Right lobe of liver (tissue), 6 donors: ENCODE measurements around the gene SLC13A5. TPM values are rescaled to one million over a fixed set of nuclear protein-coding genes. Genes with fewer than 3 reads are reported as not detected.

ENCODE experiments used
- ATAC-seq, 4 donors: fragments of 200-7000 bp; cut with Tn5 transposase; one replicate each; pipeline ENCODE4 v1.9.1; 2020; ENCODE audit warnings: mild to moderate bottlenecking in 4 of 4, moderate library complexity in 4 of 4
- DNase-seq, 3 donors: peaks; one replicate each; pipeline ENCODE4 v3.0.0-alpha.2; 2020
- H3K27ac ChIP-seq, 3 donors: fragments of 200-600 bp; one replicate each; pipeline ENCODE4 v1.8.0; 2022
- H3K27me3 ChIP-seq, 2 donors: fragments of 200-600 bp; one replicate each; pipeline ENCODE4 v1.8.0; 2022
- H3K36me3 ChIP-seq, 4 donors: fragments of 200-600 bp; sonication (generic) in 1 of 4; one replicate each; pipeline versions ENCODE4 v1.5.1 to v1.8.0; 2017 to 2022; ENCODE audit warnings: control low read depth in 1 of 4
- H3K4me1 ChIP-seq, 4 donors: fragments of 200-600 bp; sonication (generic) in 1 of 4; one replicate each; pipeline versions ENCODE4 v1.5.1 to v1.8.0; 2017 to 2022; ENCODE audit warnings: control low read depth in 1 of 4
- H3K4me3 ChIP-seq, 3 donors: fragments of 200-600 bp; one replicate each; pipeline ENCODE4 v1.8.0; 2022
- H3K9me3 ChIP-seq, 4 donors: fragments of 200-600 bp; sonication (generic) in 1 of 4; one replicate each; pipeline versions ENCODE4 v1.5.1 to v1.8.0; 2017 to 2022; ENCODE audit warnings: control low read depth in 1 of 4
- CTCF ChIP-seq, 4 donors: fragments of 200-600 bp in 3 of 4; fragments of 450-650 bp in 1 of 4; IDR thresholded peaks; one replicate each; pipeline versions ENCODE4 v1.5.1 to v1.8.0; 2016 to 2022; ENCODE audit warnings: antibody characterized with exemption in 4 of 4, mild to moderate bottlenecking in 2 of 4
- POLR2A ChIP-seq: fragments of 450-650 bp; IDR thresholded peaks from one replicate; pipeline ENCODE4 v1.6.1; 2017; ENCODE audit warnings: antibody characterized with exemption, mild to moderate bottlenecking
- WGBS: methylation state at CpG from one replicate; pipeline ENCODE4 v1.1.6; 2018; ENCODE audit warnings: low coverage, low lambda C conversion rate; ENCODE audit not compliant: insufficient coverage; ENCODE audit errors: missing lambda C conversion rate; 5-methylcytosine and 5-hydroxymethylcytosine counted together
- intact Hi-C, 2 donors: fragments of 100-400 bp; cut with DNase I; formaldehyde crosslinking; loops; one replicate each; pipeline versions ENCODE4 v1.11.2 to v1.14.1; 2022
- long read RNA-seq: library from polyadenylated mRNA; unstranded; transcript quantifications from one replicate; pipeline ENCODE4 v2.0.0, GENCODE V29; 2019
- total RNA-seq, 6 experiments: library from RNA; depleted of rRNA in 2 of 6; stranded (reverse); fragments of >200 nt in 2 of 6; fragmentation: NEBNext Ultra II Directional in 3 of 6; extraction: Animal tissue kit (Norgen Biotek cat#: 25700) in 3 of 6; gene quantifications; one replicate each; pipeline versions ENCODE4 v1.1.0 to v1.2.4, GENCODE V29; 2016 to 2023
- donor health status: DM: no; HTN: yes; CAD: no.
- donor health status: DM: no; HTN: no; CAD: no.
- donor health status: DM: no; HTN: no; CAD: no.
- donor health status: DM: no; HTN: yes; CAD: no.
- donor health status: DM: no; HTN: yes; CAD: no.

Gene SLC13A5
- 100 to 1,000 TPM; 142 to 383 (median 264) TPM for total RNA-seq
- long read RNA-seq, full-length matches to known transcripts: 52 of 101 reads
- long read RNA-seq, partial matches to known transcripts: 37 of 101 reads
- long read RNA-seq, other reads (novel, unspliced or antisense): 12 of 101 reads

DNA sequence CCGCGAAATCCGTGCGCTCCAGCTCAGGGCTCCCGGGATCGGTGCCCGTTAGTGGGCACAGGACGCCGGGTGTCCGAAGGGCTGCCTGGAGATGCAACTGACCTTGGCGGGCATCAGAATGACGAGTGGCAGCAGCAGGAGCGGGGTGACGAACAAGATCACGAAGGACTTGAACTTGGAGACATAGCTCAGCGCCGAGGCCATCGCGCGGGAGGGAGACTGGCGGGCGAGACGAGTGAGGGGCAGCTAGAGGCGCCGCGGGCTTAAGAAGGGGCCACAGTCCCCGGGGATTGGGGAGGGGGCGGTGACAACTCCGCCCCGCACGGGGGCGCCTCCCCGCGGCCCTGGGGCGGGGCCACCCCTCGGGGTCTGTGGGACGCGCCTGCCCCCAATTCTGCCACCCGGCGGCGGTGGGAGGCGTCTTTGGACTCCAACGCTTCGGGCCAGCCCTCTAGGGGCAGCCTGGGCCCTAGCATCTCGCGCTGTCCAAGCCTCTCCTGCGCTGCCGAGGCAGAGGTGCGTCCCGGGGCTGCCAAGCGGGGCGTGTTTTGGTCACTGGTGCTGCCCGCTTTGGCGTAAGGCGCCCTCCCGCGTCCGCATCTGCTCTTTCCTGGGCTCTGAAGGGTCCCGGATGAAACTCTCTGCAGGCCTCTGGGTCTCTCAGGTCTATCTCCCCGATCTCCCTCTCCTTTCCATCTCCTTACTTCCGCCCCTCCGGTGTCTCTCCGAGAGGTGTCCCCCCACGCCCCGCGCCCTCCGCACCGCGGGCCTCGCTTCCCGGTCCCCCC lies at the start of gene SLC13A5:
TSS of gene SLC13A5 (minus strand) at position 240 of the 788 bp plus-strand sequence. CDS start at position 204, 36 bp downstream.
- Histone ChIP-seq H3K4me1 (peaks cover 0 to 28% (median 2%) of the 10 kb centered on the region in 4 donors), H3K9me3 (peaks cover 0 to 3% (median 0%) of the 10 kb centered on the region in 4 donors), H3K27me3 (no peaks in the 10 kb centered on the region), H3K36me3 (no peaks in the 10 kb centered on the region), H3K4me3 (peak within 1 kb of the TSS; percentile 58 to 88 (median 78)), H3K27ac (peak within 1 kb of the TSS; percentile 93 to 97 (median 95))
- ATAC-seq (peak; percentile 69 to 90 (median 75)), DNase-seq (peak; percentile 93 to 97 (median 96))
- intact Hi-C loops: no loop called here
- TF ChIP-seq POLR2A (peak; percentile 82), CTCF (IDR thresholded peaks at IDR 0.05) (peak; percentile 63 to 82 (median 76))
- 5% methylated on average over 19 of the region's 71 CpGs for WGBS

DNA sequence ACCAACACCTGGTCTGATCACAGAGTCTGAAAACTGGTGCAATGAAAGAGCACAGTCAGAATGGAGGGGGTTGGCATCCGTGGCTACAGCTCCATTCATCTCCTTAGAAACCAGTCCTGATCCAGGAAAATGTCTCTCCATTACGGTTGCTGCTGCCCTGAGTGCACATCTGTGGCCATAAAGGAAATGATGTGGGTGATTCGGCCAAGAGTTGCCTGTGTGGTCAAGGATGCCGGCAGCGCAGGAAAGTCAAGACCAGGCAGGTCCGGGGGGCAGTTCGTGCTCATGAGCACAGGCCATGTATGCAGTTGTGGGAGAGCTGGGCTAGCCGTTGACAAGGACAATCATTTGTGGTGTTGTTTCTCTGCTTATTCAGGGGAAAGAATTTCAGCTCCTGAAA lies 48.6 kb upstream of the SLC13A5 start:
- DNase-seq (no peak), ATAC-seq (no peak)
- Histone ChIP-seq H3K36me3 (peaks cover 0 to 68% (median 41%) of the 10 kb centered on the region in 4 donors), H3K9me3 (no peaks in the 10 kb centered on the region), H3K27ac (no peak overlapping the region), H3K27me3 (no peaks in the 10 kb centered on the region), H3K4me3 (no peak overlapping the region), H3K4me1 (peaks cover 0 to 12% (median 5%) of the 10 kb centered on the region in 4 donors)
- intact Hi-C loops: no loop called here
- TF ChIP-seq CTCF (IDR thresholded peaks at IDR 0.05) (no peak), POLR2A (no peak)
- WGBS: 88% methylated on average over 5 of the region's 8 CpGs

- WGBS: 78% methylated on average over 2 of the region's 2 CpGs
- H3K9me3 ChIP-seq: no peaks in the 10 kb centered on the region
Measured at GRCh38 chr17:6757747-6758146, 44.6 kb upstream of the SLC13A5 start.

DNA sequence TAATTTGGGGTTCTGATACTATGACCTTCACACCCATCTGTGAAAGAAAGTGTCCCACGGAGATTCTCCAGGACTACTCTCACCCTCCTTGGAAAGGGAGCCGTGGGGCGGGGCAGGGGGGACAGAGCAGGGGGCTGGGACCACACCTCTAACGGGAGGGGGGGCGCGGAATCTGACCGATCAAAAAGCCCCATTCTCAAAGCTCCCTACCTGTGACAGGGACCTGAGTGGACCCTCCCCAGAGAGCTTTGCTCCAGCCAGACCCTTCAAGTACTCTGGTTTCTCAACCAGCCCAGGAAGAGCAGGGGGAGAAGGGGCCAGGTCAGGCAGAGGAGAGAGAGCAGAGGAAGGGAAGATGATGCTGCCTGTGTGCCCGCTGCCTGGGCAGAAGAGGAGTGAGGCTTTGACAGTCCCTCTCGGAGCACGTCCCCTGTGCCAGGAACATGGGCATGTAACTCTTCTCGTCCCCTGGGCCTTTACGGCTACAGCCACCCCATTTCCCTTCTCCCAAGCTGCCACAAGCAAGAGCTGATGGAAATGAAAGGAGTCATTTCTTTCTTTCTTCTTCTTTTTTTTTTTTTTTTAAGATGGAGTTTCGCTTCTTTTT lies 43.4 kb upstream of the SLC13A5 start:
- H3K9me3 ChIP-seq: no peaks in the 10 kb centered on the region
- H3K27me3 ChIP-seq: no peaks in the 10 kb centered on the region
- DNase-seq (no peak), ATAC-seq (peak in 2 of 4 donors; percentile 6 to 7)
- TF ChIP-seq POLR2A: no peak
- TF ChIP-seq CTCF (IDR thresholded peaks at IDR 0.05): no peak
- H3K27ac ChIP-seq: peak overlapping the region; percentile 91 to 97 (median 92)
- intact Hi-C loops: no loop called here
- peaks cover 0 to 45% (median 17%) of the 10 kb centered on the region in 4 donors for H3K4me1 ChIP-seq
- WGBS: 8% methylated on average over 12 of the region's 13 CpGs
- peaks cover 0 to 24% (median 14%) of the 10 kb centered on the region in 4 donors for H3K36me3 ChIP-seq
- H3K4me3 ChIP-seq: peak overlapping the region; percentile 59 to 70 (median 64)

More at GRCh38 chr17:6757747-6758146, 44.6 kb upstream of the SLC13A5 start:
- Histone ChIP-seq H3K4me1 (peaks cover 0 to 32% (median 12%) of the 10 kb centered on the region in 4 donors), H3K36me3 (peaks cover 0 to 33% (median 20%) of the 10 kb centered on the region in 4 donors), H3K27me3 (no peaks in the 10 kb centered on the region), H3K4me3 (no peak overlapping the region), H3K27ac (no peak overlapping the region)
- DNase-seq (no peak), ATAC-seq (peak in 1 of 4 donors; percentile 21)
- intact Hi-C loops: no loop called here
- no peak for TF ChIP-seq CTCF (IDR thresholded peaks at IDR 0.05)
- no peak for TF ChIP-seq POLR2A
